Neural progenitor cell (in vitro differentiated cells): Measurements from ENCODE around the gene PRKCD. TPM values are rescaled to one million over a fixed set of nuclear protein-coding genes. Genes with fewer than 3 reads are reported as not detected.

Source experiments
- DNase-seq: peaks from one replicate; pipeline ENCODE4 v3.0.0-alpha.2; 2016; ENCODE audit warnings: low spot score
- H2AFZ ChIP-seq: fragments of 200-600 bp; sonication (generic); replicated peaks from 2 replicates; pipeline ENCODE4 v1.6.1; 2016; ENCODE audit warnings: antibody characterized with exemption
- H3F3A ChIP-seq: fragments of 200-600 bp; sonication (generic); 2 replicates; pipeline ENCODE4 v1.6.1; 2016; ENCODE audit warnings: antibody characterized with exemption, low read depth
- H3K27ac ChIP-seq: fragments of 200-600 bp; sonication (generic); 2 replicates; pipeline ENCODE4 v1.5.1; 2016; ENCODE audit warnings: mild to moderate bottlenecking
- H3K27me3 ChIP-seq: fragments of 200-600 bp; sonication (generic); 2 replicates; pipeline ENCODE4 v1.6.1; 2016; ENCODE audit warnings: mild to moderate bottlenecking, moderate library complexity
- H3K36me3 ChIP-seq: fragments of 200-600 bp; sonication (generic); 2 replicates; pipeline ENCODE4 v1.5.1; 2016
- H3K4me1 ChIP-seq: fragments of 200-600 bp; sonication (generic); 2 replicates; pipeline ENCODE4 v1.6.1; 2016; ENCODE audit warnings: mixed run types
- H3K4me2 ChIP-seq: fragments of 200-600 bp; sonication (generic); 2 replicates; pipeline ENCODE4 v1.6.1; 2016
- H3K4me3 ChIP-seq: fragments of 200-600 bp; sonication (generic); 2 replicates; pipeline ENCODE4 v1.5.1; 2016
- H3K79me2 ChIP-seq: fragments of 200-600 bp; sonication (generic); 2 replicates; pipeline ENCODE4 v1.6.1; 2016; ENCODE audit warnings: low read depth
- H3K9ac ChIP-seq: fragments of 200-600 bp; sonication (generic); 2 replicates; pipeline ENCODE4 v1.6.1; 2016
- H3K9me3 ChIP-seq: fragments of 200-600 bp; sonication (generic); 2 replicates; pipeline ENCODE4 v1.5.1; 2016; ENCODE audit warnings: low read depth
- H4K20me1 ChIP-seq: fragments of 200-600 bp; sonication (generic); 2 replicates; pipeline ENCODE4 v1.6.1; 2016; ENCODE audit warnings: low read depth
- H3K27ac Mint-ChIP-seq: 3 replicates; pipeline ENCODE4 v1.8.0; 2021; ENCODE audit warnings: mixed read lengths
- H3K27me3 Mint-ChIP-seq: 2 replicates; pipeline ENCODE4 v1.8.0; 2022; ENCODE audit warnings: low read depth, mild to moderate bottlenecking, inconsistent platforms, moderate library complexity, mixed read lengths; ENCODE audit not compliant: insufficient read depth
- H3K36me3 Mint-ChIP-seq: 3 replicates; pipeline ENCODE4 v1.8.0; 2021; ENCODE audit warnings: mixed read lengths
- H3K4me1 Mint-ChIP-seq: 3 replicates; pipeline ENCODE4 v1.8.0; 2021; ENCODE audit warnings: mixed read lengths
- H3K4me3 Mint-ChIP-seq: 3 replicates; pipeline ENCODE4 v1.8.0; 2021; ENCODE audit warnings: mild to moderate bottlenecking, moderate library complexity, mixed read lengths
- H3K9me3 Mint-ChIP-seq: 3 replicates; pipeline ENCODE4 v1.8.0; 2020; ENCODE audit warnings: mixed read lengths
- EZH2 ChIP-seq: fragments of 200-600 bp; sonication (generic); IDR thresholded peaks from 2 replicates; pipeline ENCODE4 v1.6.1; 2017; ENCODE audit warnings: antibody characterized with exemption, mild to moderate bottlenecking, moderate library complexity
- EZH2phosphoT487 ChIP-seq: fragments of 200-600 bp; sonication (generic); IDR thresholded peaks from 2 replicates; pipeline ENCODE4 v1.6.1; 2017; ENCODE audit warnings: antibody characterized with exemption
- total RNA-seq: library from RNA; depleted of rRNA; stranded (reverse); fragments of >200 nt; gene quantifications from 2 replicates; pipeline ENCODE4 v1.2.3, GENCODE V29; 2015; ENCODE audit warnings: low replicate concordance
- TF ChIP-seq, protein P1 (sequence below): fragments of 200-600 bp; sonication (generic); IDR thresholded peaks from 2 replicates; pipeline ENCODE4 v1.5.1; 2017; ENCODE audit warnings: antibody characterized with exemption, mild to moderate bottlenecking

Gene PRKCD
- total RNA-seq, 1 donor from 2014 or later, result 8.9 TPM

- H3K27ac ChIP-seq, result no peak overlapping the region
These were observed 80.3 kb downstream of the PRKCD start for GRCh38 chr3:53240989-53241972.

DNA sequence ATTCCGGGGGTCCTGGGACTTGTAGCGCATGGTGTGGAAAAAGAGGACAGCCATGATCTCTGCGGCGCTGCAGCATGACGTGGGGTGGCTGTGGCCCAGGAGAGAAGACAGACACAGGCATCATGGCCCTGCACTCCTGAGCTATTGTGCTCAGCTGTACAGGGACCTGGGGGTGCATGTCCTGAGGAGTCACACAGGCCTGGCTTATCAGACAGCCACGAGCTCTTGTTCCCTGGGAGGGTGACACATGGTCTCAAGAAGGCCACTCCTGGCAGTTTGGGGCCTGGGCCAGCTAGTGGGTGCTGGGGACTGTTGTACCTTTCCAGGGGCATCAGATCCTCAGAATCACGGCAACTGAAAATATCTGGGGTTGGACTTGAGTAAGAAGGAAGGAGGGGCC is 81.1 kb downstream of the PRKCD start:
- Mint-ChIP-seq H3K9me3 (no peaks in the 10 kb centered on the region), H3K4me1 (peaks cover 23% of the 10 kb centered on the region), H3K36me3 (peaks cover 26% of the 10 kb centered on the region), H3K27ac (peak overlapping the region; percentile 79), H3K4me3 (no peak overlapping the region), H3K27me3 (peaks cover 4% of the 10 kb centered on the region)
- peaks cover 6% of the 10 kb centered on the region for H3F3A ChIP-seq
- no peak overlapping the region for H3K4me2 ChIP-seq
- peaks cover 21% of the 10 kb centered on the region for H3K4me1 ChIP-seq
- no peaks in the 10 kb centered on the region for H3K36me3 ChIP-seq
- no peak overlapping the region for H3K4me3 ChIP-seq
- no peaks in the 10 kb centered on the region for H3K27me3 ChIP-seq
- peaks cover 64% of the 10 kb centered on the region for H3K79me2 ChIP-seq
- H3K9ac ChIP-seq, result no peak overlapping the region
- no peak for TF ChIP-seq EZH2
- H2AFZ ChIP-seq, result no peak overlapping the region
- DNase-seq, result no peak
- H3K9me3 ChIP-seq, result no peaks in the 10 kb centered on the region
- H4K20me1 ChIP-seq, result peaks cover 80% of the 10 kb centered on the region
- no peak overlapping the region for H3K27ac ChIP-seq

More at GRCh38 chr3:53240989-53241972, 80.3 kb downstream of the PRKCD start:
- peaks cover 4% of the 10 kb centered on the region for H3K27me3 Mint-ChIP-seq
- peaks cover 73% of the 10 kb centered on the region for H4K20me1 ChIP-seq
- no peaks in the 10 kb centered on the region for H3K9me3 ChIP-seq
- H3K36me3 Mint-ChIP-seq, result peaks cover 27% of the 10 kb centered on the region
- H3K36me3 ChIP-seq, result no peaks in the 10 kb centered on the region
- H3K4me3 Mint-ChIP-seq, result no peak overlapping the region
- no peak overlapping the region for H2AFZ ChIP-seq
- H3K4me1 ChIP-seq, result peaks cover 21% of the 10 kb centered on the region
- H3K4me3 ChIP-seq, result no peak overlapping the region
- H3F3A ChIP-seq, result peaks cover 6% of the 10 kb centered on the region
- H3K4me2 ChIP-seq, result no peak overlapping the region
- no peak for DNase-seq
- H3K4me1 Mint-ChIP-seq, result peaks cover 26% of the 10 kb centered on the region
- no peak overlapping the region for H3K9ac ChIP-seq
- H3K79me2 ChIP-seq, result peaks cover 55% of the 10 kb centered on the region
- no peaks in the 10 kb centered on the region for H3K9me3 Mint-ChIP-seq
- TF ChIP-seq EZH2phosphoT487, result no peak
- TF ChIP-seq, protein P1, sequence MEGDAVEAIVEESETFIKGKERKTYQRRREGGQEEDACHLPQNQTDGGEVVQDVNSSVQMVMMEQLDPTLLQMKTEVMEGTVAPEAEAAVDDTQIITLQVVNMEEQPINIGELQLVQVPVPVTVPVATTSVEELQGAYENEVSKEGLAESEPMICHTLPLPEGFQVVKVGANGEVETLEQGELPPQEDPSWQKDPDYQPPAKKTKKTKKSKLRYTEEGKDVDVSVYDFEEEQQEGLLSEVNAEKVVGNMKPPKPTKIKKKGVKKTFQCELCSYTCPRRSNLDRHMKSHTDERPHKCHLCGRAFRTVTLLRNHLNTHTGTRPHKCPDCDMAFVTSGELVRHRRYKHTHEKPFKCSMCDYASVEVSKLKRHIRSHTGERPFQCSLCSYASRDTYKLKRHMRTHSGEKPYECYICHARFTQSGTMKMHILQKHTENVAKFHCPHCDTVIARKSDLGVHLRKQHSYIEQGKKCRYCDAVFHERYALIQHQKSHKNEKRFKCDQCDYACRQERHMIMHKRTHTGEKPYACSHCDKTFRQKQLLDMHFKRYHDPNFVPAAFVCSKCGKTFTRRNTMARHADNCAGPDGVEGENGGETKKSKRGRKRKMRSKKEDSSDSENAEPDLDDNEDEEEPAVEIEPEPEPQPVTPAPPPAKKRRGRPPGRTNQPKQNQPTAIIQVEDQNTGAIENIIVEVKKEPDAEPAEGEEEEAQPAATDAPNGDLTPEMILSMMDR, result no peak
- no peak for TF ChIP-seq EZH2
- no peak overlapping the region for H3K27ac Mint-ChIP-seq
- H3K27me3 ChIP-seq, result no peaks in the 10 kb centered on the region

Other genes with a start within 250 kb of the PRKCD start
- 18.5 and 22.7 TPM in 2 replicates for gene SFMBT1, start 115.1 kb upstream of the PRKCD start, total RNA-seq
- 17.0 and 17.2 TPM in 2 replicates for gene RFT1, start 30.8 kb upstream of the PRKCD start, total RNA-seq
- gene TKT, start 94.8 kb downstream of the PRKCD start, total RNA-seq, result 292 and 555 TPM in 2 replicates
- 21.6 and 24.1 TPM in 2 replicates for gene DCP1A, start 186.3 kb downstream of the PRKCD start, total RNA-seq